Adrenal gland (tissue), 12 donors: ENCODE results near the gene CAMTA1. TPM values are rescaled to one million over a fixed set of nuclear protein-coding genes. Genes with fewer than 3 reads are reported as not detected.
"Not testable (repeated sequence)": the region's sequence is repeated elsewhere in the genome, so short reads cannot be mapped to it uniquely, and the experiment has no call there.

ENCODE experiments used
- DNase-seq, 7 donors: peaks; one replicate each; pipeline ENCODE4 v3.0.0-alpha.2; 2019 to 2020
- H3K27ac ChIP-seq, 5 donors: fragments of 200-600 bp; sonication (generic) in 4 of 5; 1 replicate in 3 of 5; 2 replicates in 2 of 5; pipeline versions ENCODE4 v1.5.1 to v1.8.0; 2016 to 2020; ENCODE audit warnings: mild to moderate bottlenecking in 1 of 5
- H3K27me3 ChIP-seq: fragments of 200-600 bp; 2 replicates; pipeline ENCODE4 v1.8.0; 2021
- H3K36me3 ChIP-seq, 2 donors: fragments of 200-600 bp; replicated peaks in 1 of 2; 1 replicate in 1 of 2; 2 replicates in 1 of 2; pipeline versions ENCODE4 v1.5.1 to v1.8.0; 2018 to 2022
- H3K4me1 ChIP-seq, 2 donors: fragments of 200-600 bp; replicated peaks in 1 of 2; 1 replicate in 1 of 2; 2 replicates in 1 of 2; pipeline versions ENCODE4 v1.5.1 to v1.8.0; 2018 to 2021
- H3K4me3 ChIP-seq, 4 donors: fragments of 200-600 bp; sonication (generic) in 3 of 4; one replicate each; pipeline ENCODE4 v1.5.1; 2016 to 2018
- H3K9me3 ChIP-seq, 3 donors: fragments of 200-600 bp; sonication (generic) in 1 of 3; replicated peaks in 1 of 3; 1 replicate in 2 of 3; 2 replicates in 1 of 3; pipeline versions ENCODE4 v1.5.1 to v1.8.0; 2016 to 2021
- CTCF ChIP-seq, 6 experiments: fragments of 450-650 bp in 4 of 6; fragments of 200-600 bp in 2 of 6; sonication (generic) in 1 of 6; IDR thresholded peaks; 1 replicate in 5 of 6; 2 replicates in 1 of 6; pipeline versions ENCODE4 v1.5.1 to v1.8.0; 2016 to 2021; ENCODE audit warnings: antibody characterized with exemption in 6 of 6, mild to moderate bottlenecking in 2 of 6, moderate library complexity in 1 of 6
- POLR2A ChIP-seq, 2 donors: fragments of 450-650 bp; IDR thresholded peaks; one replicate each; pipeline ENCODE4 v1.6.1; 2017; ENCODE audit warnings: antibody characterized with exemption in 2 of 2, mild to moderate bottlenecking in 2 of 2, moderate library complexity in 1 of 2
- WGBS, 4 donors: extraction: QIAGEN DNeasy Blood & Tissue Kit in 2 of 4; methylation state at CpG; one replicate each; pipeline versions ENCODE4 v1.1.5 to v1.1.7; 2013 to 2017; 5-methylcytosine and 5-hydroxymethylcytosine counted together
- intact Hi-C, 2 donors: fragments of 100-400 bp; cut with DNase I; formaldehyde crosslinking; loops; one replicate each; pipeline versions ENCODE4 v1.14.1 to v1.15.0; 2022 to 2023
- polyA plus RNA-seq, 3 donors: library from polyadenylated mRNA; stranded (reverse); fragments of 200-250 nt in 2 of 3; fragments of 350-450 nt in 1 of 3; fragmentation: Illumina TruSeq in 1 of 3; extraction: RNeasy Lipid Tissue Mini Kit (QIAGEN cat#74804) in 1 of 3; gene quantifications; one replicate each; pipeline ENCODE4 v1.2.3, GENCODE V29; 2013 to 2014
- total RNA-seq, 9 donors: library from RNA; depleted of rRNA in 4 of 9; stranded (reverse); fragments of >200 nt in 4 of 9; fragments of 120-200 nt in 1 of 9; fragmentation: NEBNext Ultra II Directional in 1 of 9; extraction: Animal tissue kit (Norgen Biotek cat#: 25700) in 1 of 9; gene quantifications; one replicate each; pipeline versions ENCODE4 v1.1.0 to v1.2.4, GENCODE V29; 2013 to 2023
- donor health status: healthy with polysubstance abuse.
- donor health status: Bipolar disorder and iron deficiency.
- donor health status: DM: yes; HTN: yes; CAD: no.
- donor health status: DM: no; HTN: no; CAD: no.
- donor health status: DM: no; HTN: no; CAD: no.
- donor health status: DM: yes; HTN: yes; CAD: no.

CAMTA1 gene
- total and polyA plus RNA-seq, 12 donors: 62.9 to 141 (median 96.9) TPM

GRCh38 chr1:7379441-7379971, 594.3 kb downstream of the CAMTA1 start:
- no peak overlapping the region for H3K4me3 ChIP-seq
- H3K36me3 ChIP-seq: no peaks in the 10 kb centered on the region
- H3K27ac ChIP-seq: no peak overlapping the region
- intact Hi-C loops: no loop called here
- no peaks in the 10 kb centered on the region for H3K9me3 ChIP-seq
- peak in 4 of 7 donors; percentile 19 to 56 (median 19) for DNase-seq
- no peaks in the 10 kb centered on the region for H3K4me1 ChIP-seq
- 56 to 62% (median 59%) methylated on average over 18 of the region's 18 CpGs for WGBS, 4 donors
- H3K27me3 ChIP-seq: no peaks in the 10 kb centered on the region
- no peak for TF ChIP-seq POLR2A (IDR thresholded peaks at IDR 0.05)
- TF ChIP-seq CTCF (IDR thresholded peaks at IDR 0.05): no peak

DNA sequence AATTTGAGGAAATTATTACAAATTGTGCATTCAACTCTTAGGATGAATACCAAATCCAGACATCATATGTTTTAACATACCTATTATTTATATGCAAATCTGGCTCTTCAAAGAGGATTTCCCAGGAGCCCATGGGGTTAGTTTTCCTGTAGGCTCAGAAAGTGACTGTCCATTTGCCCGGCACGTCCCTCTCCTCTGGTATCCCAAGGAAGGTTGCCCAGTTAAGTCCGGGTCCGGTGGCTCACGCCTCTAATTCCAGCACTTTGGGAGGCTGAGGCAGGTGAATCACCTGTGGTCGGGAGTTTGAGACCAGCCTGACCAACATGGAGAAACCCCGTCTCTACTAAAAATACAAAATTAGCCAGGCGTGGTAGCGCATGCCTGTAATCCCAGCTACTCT, 594.8 kb downstream of the CAMTA1 start:
- H3K27me3 ChIP-seq: not testable (repeated sequence)

DNA sequence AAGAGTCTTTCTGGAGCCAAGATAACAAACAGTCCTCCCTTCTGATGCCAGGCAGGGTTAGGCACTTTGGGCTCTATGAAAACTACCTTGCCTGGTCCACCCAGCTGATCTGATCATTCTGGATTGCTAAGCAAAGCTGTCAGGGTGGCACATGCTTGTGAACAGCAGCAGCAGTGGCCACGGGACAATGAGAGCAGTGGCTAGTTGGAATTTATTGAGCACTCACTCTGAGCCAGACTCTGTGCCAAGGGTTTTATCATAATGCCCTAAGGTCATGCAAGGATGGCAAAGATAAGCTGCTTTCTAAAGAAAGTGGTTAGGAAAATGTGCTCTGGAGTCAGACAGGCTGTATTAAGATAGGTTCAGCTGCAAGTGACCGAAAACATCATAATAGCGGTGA, 595.5 kb downstream of the CAMTA1 start:
- no peaks in the 10 kb centered on the region for H3K4me1 ChIP-seq
- peak; percentile 45 to 81 (median 73) for DNase-seq

More for the DNA sequence above, 594.8 kb downstream of the CAMTA1 start:
- H3K27ac ChIP-seq, H3K4me1 ChIP-seq, H3K4me3 ChIP-seq, H3K36me3 ChIP-seq, intact Hi-C loops, H3K9me3 ChIP-seq: not testable (repeated sequence)
- DNase-seq: peak in 3 of 7 donors; percentile 3 to 49 (median 10)
- WGBS, 4 donors: 94 to 96% (median 95%) methylated on average over 9 of the region's 9 CpGs

DNA sequence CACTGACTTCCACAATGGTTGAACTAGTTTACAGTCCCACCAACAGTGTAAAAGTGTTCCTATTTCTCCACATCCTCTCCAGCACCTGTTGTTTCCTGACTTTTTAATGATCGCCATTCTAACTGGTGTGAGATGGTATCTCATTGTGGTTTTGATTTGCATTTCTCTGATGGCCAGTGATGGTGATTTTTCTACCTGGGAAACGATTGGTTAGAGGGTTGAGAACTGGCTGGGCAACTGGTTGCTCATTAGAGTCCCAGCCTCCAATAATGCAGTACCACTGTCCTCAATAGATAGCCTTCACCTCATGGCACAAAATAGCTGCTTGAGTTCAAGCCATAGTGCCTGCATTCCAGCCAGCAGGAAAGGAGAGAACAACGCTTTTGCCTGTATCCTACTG, 596.5 kb downstream of the CAMTA1 start:
- intact Hi-C loops, H3K4me3 ChIP-seq, H3K27me3 ChIP-seq, H3K36me3 ChIP-seq, H3K4me1 ChIP-seq, H3K9me3 ChIP-seq, H3K27ac ChIP-seq: not testable (repeated sequence)
- 36 to 80% (median 65%) methylated on average over 2 to 3 of the region's 3 CpGs for WGBS, 4 donors
- peak in 1 of 7 donors; percentile 5 for DNase-seq

More for the DNA sequence above, 595.5 kb downstream of the CAMTA1 start:
- WGBS, 4 donors: 53 to 83% (median 69%) methylated on average over 2 to 3 of the region's 3 CpGs
- Histone ChIP-seq H3K9me3 (no peaks in the 10 kb centered on the region), H3K36me3 (no peaks in the 10 kb centered on the region), H3K27ac (no peak overlapping the region), H3K27me3 (no peaks in the 10 kb centered on the region), H3K4me3 (no peak overlapping the region)
- intact Hi-C loops: no loop called here
- TF ChIP-seq POLR2A (IDR thresholded peaks at IDR 0.05) (no peak), CTCF (IDR thresholded peaks at IDR 0.05) (no peak)

GRCh38 chr1:7382971-7383370, 597.7 kb downstream of the CAMTA1 start:
- 81 to 86% (median 83%) methylated on average over 6 of the region's 6 CpGs for WGBS, 4 donors
- Histone ChIP-seq H3K27me3 (no peaks in the 10 kb centered on the region), H3K4me1 (no peaks in the 10 kb centered on the region), H3K27ac (no peak overlapping the region), H3K9me3 (no peaks in the 10 kb centered on the region), H3K4me3 (no peak overlapping the region), H3K36me3 (no peaks in the 10 kb centered on the region)
- TF ChIP-seq CTCF (IDR thresholded peaks at IDR 0.05) (no peak), POLR2A (IDR thresholded peaks at IDR 0.05) (no peak)
- DNase-seq: peak in 3 of 7 donors; percentile 1 to 28 (median 2)
- intact Hi-C loops: no loop called here
